Stimulated activated CD4-positive, alpha-beta T cell treated with anti-CD3 and anti-CD28 coated beads, Interleukin-2, amount 100 ng/mL, for 24 hours (primary cell): Measurements from ENCODE around the gene RBM33.

Experiments used
- DNase-seq, 2 donors: peaks; one replicate each; pipeline ENCODE4 v3.0.0-alpha.2; 2020

RBM33 gene

DNA sequence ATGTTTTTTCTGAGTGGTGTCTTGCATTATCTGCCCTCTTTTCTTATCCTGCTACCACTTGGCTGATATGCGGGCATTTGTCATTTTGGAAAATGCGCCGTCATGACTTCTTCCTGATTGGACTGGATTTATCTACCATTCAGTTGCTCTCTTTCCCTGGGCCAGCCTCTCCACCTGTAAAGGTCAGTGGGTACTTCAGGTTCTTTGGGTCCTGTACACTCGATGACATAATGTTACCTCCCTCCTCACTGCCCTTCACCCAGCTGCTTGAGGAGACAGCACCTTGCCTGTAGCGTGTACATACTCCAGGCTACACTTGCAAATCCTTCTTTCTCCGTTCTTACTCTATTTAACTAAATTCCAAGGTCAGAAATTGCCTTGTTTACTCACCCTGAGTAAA is 83.7 kb downstream of the RBM33 start:
- no peak for DNase-seq

- no peak for DNase-seq
Observed at GRCh38 chr7:155729847-155730246, 85.4 kb downstream of the RBM33 start.

GRCh38 chr7:155731380-155731779 is 86.9 kb downstream of the RBM33 start:
- no peak for DNase-seq

- no peak for DNase-seq
Observed at GRCh38 chr7:155731871-155732270, 87.4 kb downstream of the RBM33 start.

DNA sequence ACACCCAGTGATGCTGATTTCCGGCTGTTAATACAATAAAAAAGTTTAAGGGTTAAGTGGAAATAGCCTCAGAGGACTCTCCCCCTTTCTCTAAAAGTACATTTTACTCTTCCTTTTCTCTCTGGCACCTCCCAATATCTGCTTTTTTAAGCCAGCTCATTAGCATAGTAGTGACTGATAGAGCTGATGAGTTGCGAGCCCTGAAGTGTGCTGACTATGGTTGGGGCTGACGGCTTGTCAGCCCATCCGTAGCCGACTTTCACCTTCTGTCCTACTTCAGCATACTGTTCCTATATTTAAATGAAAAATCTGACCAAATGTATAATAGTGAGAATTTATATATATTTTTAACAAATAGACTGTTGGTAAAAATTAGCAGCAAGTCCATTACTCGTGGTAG is 87.8 kb downstream of the RBM33 start:
- DNase-seq, result no peak

DNA sequence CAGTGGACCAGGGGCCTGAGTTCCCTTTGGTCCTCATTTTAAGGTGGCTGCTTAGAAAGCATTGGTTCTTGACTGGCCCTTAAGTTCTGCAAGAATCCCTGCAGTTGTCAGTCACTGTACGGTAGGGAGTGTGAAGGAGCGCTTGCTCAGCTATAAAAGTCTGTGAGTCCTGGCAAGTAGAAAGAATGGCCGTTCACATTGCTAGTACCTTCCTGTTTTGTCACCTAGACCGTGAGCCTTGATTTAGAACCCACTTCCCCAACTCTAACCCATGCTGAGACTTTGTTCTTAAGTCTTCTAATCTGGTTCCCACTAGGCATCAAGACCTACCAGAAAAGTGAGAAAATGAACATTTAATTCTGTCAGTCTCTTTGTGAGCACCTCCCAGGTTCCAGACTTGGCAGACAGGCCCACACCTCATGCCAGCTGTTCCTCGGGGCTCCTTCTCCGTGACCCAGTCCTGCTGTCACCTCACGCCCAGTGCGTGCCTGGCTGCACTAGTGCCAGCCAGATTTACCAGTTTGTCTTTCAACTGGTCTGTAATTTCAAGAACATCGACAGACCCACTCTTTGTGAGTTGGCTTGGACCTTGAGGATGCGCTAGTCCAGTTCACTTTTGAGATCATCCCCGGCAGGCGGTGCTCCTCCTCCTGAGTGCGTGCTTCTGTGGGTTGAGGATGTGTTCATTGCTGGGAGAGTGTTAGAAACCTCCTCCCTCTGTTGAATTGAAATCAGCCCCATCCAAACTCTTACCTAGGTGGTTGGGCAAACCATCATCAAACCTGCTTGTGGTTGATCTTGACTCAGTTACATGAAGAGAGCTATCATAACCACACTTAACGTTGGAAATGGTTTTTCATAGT is 89.4 kb downstream of the RBM33 start:
- peak in 1 of 2 donors; percentile 33 for DNase-seq

DNA sequence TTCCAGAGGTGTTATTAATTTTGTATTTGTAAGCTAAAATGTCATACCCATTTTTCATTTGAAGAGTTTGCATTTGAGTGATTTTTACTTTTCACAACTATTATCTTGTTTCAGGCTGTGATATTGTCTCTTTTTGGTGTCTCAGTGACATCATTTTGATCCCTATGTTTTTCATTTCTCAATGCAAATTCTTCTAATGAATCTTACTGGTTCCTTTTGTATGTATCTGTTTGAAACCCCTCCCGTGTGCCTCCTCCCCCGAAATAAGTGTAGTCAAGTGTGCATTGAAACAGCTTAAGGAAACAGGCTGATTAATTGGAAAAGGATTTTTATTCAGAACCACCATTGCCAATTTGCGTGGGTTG is 90.0 kb downstream of the RBM33 start:
- DNase-seq, result no peak

DNA sequence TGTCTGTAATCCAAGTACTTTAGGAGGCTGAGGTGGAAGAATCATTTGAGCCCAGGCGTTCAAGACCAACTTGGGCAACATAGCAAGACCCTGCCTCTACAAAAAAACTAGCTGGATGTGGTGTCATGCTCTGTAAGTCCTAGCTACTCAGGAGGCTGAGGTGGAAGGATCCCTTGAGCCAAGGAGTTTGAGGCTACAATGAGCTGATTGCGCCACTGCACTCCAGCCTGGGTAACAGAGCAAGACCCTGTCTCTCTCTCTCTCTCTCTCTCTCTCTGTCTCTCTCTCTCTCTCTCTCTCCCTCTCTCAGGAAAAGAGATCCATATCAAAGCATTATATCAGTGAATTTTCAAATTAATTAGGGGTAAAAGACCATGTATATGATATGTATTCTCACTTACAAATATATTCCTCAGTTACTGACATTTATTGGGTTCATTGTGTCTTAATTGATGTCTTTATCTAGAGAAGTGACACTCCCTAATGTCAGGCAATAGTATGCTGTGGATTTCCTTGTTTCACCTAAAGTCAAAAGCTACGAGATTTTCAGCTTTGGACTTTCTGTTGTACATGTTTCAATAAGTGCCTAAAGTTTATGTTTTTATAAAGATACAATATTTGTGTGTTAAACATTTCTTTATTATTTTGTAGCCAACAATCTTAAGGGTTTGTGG is 91.1 kb downstream of the RBM33 start:
- DNase-seq, result no peak

GRCh38 chr7:155737590-155737989 is 93.1 kb downstream of the RBM33 start:
- no peak for DNase-seq

- no peak for DNase-seq
Observed at GRCh38 chr7:155738104-155738503, 93.6 kb downstream of the RBM33 start.

DNA sequence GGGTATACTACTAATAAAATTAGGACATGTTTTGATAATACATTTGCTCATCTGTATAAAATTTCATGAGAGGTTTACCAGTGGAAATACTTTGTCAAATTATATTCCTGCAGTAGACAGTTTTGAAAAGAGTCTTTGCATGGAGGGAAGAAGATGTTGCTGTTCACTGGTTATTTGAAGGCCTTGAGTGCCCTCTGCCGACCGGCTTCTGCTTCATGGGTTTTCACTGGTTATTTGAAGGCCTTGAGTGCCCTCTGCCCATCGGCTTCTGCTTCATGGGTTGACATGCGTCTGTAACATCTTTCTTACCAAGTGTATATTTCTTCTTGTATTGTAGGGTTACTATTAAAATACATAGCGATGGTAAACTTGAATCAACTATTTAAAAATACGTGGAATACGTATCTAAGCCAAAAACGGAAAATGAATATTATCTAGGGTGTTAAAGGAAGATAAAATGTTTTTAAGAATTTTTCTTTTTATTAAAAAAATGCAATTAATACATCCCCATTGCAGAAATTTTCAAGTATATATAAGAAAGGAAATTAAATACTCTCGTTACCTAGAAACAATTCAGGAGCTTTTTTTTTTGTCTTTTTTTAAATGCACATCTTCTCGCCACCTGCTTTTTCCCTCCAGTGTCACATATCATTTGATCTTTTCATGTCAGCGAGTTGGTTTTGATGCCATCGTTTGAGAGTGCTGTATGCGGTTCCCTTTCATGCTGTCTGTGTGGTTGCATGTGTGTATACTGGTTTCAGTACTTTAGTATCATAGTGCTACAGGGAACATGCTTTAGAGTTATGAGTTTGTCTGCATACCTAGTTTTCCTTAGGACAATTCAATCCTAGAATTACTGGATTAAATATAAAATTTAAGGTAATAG is 94.4 kb downstream of the RBM33 start:
- DNase-seq, result peak; percentile 72 to 74

DNA sequence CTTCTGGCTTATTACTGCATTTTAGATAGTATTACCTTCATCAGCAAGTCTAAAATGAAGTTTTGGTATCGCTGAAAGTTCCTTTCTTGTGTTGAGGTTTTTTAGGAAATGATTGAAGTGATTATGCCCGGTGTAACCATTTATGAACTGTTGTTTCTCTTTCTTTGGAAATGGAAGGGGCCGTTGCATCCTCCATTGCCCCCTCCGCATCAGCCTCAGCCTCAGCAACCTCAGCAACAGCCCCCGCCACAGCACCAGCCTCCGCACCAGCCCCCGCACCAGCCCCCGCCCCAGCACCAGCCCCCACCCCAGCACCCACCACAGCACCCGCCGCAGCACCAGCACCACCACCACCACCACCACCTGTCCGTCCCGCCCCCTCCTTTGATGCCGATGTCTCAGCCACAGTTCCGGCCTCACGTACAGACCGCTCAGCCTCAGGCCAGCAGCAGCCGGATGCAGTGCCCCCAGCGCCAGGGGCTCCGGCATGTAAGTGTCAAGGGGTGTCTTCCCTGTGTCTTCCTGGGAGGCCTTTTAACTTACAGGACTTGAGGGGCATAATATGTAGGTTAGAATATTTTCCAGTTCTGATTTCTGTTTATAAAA is 95.2 kb downstream of the RBM33 start:
- DNase-seq, result peak in 1 of 2 donors; percentile 29

- no peak for DNase-seq
Observed at GRCh38 chr7:155741082-155741481, 96.6 kb downstream of the RBM33 start.

DNA sequence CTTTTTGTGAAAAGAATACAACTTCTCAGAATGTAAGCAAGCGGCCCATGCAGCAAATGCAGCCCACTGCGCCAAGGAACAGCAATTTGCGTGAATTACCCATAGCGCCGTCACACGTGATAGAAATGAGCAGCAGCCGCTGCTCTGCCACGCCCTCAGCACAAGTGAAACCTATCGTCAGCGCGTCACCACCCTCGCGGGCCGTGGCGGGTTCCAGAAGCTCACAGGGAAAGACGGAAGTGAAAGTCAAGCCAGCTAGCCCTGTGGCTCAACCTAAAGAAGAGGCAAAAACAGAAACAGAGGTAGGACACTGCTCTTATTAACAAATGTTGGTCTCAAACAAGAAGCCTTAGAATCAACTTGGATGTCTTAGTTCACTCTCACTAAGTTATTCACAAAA is 97.3 kb downstream of the RBM33 start:
- no peak for DNase-seq

DNA sequence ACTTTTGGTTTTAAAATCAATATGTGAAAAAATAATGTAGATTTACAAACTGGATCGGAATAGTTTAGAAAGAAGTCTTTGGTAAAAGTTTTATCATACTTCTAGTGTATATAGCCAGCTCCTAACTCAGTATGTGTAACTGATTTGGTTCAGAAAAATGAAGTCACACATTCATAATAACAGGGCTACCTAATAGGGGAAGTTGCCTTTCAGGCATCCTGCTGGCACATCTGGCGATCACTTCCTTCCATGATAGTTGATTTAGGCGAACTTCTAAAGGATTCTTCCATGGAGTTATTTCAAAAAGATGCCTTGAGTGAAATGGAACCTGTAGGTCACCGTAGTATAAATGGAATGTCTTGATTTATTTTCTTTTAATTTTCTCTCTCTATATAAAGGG is 98.7 kb downstream of the RBM33 start:
- DNase-seq, result no peak

DNA sequence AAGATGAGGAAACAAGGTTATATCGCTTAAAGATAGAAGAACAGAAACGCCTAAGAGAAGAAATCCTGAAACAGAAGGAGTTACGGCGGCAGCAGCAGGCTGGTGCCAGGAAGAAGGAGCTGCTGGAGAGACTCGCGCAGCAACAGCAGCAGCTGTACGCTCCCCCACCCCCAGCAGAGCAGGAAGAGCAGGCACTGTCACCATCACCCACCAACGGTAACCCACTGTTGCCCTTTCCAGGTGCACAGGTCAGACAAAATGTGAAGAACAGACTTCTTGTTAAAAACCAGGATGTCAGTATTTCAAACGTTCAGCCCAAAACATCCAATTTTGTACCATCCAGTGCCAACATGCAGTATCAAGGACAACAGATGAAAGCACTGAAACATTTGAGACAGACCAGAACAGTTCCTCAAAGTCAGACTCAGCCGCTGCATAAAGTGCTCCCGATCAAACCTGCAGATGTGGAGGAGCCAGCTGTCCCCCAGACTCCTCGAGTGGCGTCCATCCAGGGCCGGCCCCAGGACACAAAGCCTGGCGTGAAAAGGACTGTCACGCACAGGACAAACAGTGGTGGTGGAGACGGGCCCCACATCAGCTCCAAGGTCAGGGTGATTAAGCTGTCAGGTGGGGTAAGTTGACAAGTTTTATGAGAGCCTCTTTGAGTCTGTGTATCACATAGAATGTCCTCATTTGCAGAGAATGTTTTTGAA is 100.7 kb downstream of the RBM33 start:
- DNase-seq, result no peak

DNA sequence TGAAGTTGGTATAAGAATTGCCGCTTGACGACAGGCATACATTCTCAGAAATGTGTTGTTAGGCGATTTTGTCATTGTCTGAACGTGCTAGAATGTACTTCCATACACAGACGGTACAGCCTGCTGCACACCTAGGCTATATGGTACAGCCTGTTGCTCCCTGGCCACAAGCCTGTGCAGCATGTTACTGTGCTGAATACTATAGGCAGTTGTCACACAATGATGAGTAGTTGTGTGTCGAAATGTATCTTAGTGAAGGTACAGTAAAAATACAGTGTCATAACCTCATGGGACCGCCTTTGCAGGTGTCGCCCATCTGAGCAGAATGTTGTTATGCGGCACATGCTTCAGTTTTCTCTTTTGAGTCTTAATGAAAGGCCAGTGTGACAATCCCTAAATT is 101.3 kb downstream of the RBM33 start:
- DNase-seq, result no peak

DNA sequence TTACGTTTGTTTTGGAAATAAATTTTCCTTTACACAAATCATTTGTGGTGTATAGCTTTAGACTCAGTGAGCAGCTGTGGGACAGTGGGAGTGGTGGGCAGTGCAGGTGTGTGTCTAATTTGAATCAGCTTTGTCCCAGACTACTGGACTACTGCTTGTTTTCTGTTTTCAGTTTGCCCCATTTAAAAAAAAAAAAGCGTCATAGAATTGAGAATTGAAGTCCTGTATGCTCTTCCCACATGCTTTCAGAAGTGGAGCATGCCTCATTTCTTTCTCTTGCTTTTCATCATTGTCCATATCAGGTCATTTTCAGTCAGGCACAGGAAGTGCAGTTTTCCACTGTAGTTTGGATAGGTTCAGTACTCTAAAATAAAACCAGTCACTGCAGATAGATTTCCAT is 101.7 kb downstream of the RBM33 start:
- no peak for DNase-seq

GRCh38 chr7:155747209-155747608 is 102.7 kb downstream of the RBM33 start:
- no peak for DNase-seq

GRCh38 chr7:155749578-155749977 is 105.1 kb downstream of the RBM33 start:
- no peak for DNase-seq

- DNase-seq, result no peak
Observed at GRCh38 chr7:155750255-155751125, 106.0 kb downstream of the RBM33 start.
